ENCODE data around the gene TRIAP1.

TRIAP1 gene

GRCh38 chr12:120444676-120445075, 1.5 kb downstream of the TRIAP1 start:
- no peak overlapping the region for H3K4me3 ChIP-seq (ENCODE audit: control insufficient read depth, low read depth, low read length)
- DNase-seq (ENCODE audit: low read depth), result no peak
- TF ChIP-seq, protein P1, sequence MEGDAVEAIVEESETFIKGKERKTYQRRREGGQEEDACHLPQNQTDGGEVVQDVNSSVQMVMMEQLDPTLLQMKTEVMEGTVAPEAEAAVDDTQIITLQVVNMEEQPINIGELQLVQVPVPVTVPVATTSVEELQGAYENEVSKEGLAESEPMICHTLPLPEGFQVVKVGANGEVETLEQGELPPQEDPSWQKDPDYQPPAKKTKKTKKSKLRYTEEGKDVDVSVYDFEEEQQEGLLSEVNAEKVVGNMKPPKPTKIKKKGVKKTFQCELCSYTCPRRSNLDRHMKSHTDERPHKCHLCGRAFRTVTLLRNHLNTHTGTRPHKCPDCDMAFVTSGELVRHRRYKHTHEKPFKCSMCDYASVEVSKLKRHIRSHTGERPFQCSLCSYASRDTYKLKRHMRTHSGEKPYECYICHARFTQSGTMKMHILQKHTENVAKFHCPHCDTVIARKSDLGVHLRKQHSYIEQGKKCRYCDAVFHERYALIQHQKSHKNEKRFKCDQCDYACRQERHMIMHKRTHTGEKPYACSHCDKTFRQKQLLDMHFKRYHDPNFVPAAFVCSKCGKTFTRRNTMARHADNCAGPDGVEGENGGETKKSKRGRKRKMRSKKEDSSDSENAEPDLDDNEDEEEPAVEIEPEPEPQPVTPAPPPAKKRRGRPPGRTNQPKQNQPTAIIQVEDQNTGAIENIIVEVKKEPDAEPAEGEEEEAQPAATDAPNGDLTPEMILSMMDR (conservative IDR thresholded peaks at IDR 0.05; ENCODE audit: control insufficient read depth, insufficient read depth, low read depth, low read length), result no peak

DNA sequence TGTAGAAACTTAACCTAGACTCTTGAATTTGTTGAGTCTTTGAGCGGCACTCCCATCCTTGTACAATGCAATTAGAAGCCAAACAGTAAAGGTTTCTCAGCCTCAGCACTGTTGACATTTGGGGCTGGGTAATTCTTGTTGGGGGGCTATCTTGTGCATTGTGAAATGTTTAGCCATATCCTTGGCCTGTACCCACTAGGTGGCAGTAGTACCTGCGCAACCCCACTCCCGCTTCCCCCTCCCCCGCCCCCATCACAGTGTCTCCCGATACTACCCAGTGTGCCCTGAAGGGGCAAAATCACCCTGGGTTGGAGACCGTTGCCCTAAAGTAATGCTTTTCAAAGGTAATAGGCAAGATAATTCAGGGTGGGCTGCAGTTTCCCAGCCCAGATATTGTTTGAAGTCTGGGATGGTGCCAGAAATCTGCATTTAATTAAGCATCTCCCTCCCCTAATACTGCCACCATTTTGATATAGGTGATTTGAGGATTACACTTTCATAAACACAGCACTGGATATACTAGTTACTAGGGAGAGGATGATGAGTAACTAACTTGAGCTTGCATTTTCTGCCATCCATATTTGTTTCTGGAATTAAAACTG, 6.4 kb downstream of the TRIAP1 start:
- DNase-seq (ENCODE audit: low read depth), result peak; percentile 61
- TF ChIP-seq, protein P1 (conservative IDR thresholded peaks at IDR 0.05; ENCODE audit: control insufficient read depth, insufficient read depth, low read depth, low read length), result peak; percentile 54
- H3K4me3 ChIP-seq (ENCODE audit: control insufficient read depth, low read depth, low read length), result no peak overlapping the region

DNA sequence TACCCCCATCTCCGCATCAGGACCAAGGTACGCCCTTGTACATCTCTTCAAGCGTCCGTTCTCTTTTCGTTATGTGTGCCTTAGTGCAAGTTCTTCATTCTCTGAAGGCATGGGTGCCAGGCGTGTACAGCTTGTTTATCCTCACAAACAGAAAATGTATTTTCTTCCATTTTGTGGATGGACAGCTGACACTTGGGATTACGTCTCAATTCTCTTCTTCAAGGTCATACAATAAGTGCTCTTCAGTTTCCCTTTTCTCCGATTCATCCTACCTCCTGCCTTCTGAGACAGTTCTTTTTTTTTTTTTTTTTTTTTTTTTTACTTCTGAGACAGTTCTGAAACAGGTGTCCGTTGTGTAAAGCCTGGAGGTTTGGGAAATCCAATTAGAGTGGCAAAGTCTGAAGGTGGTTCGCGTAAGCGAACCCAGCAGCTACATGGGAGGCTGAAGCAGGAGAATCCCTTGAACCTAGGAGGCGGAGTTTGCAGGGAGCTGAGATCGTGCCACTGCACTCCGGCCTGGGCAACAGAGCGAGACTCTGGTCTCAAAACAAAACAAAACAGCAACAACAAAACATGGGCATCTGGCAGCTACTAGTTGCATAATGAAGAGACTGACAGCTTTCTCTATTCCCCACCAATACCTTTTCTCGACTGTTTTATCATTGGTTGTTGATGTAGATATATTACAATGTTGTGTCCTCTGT, 7.5 kb downstream of the TRIAP1 start:
- DNase-seq (ENCODE audit: low read depth), result no peak
- TF ChIP-seq, protein P1 (conservative IDR thresholded peaks at IDR 0.05; ENCODE audit: control insufficient read depth, insufficient read depth, low read depth, low read length), result no peak
- H3K4me3 ChIP-seq (ENCODE audit: control insufficient read depth, low read depth, low read length), result peak overlapping the region; percentile 91

DNA sequence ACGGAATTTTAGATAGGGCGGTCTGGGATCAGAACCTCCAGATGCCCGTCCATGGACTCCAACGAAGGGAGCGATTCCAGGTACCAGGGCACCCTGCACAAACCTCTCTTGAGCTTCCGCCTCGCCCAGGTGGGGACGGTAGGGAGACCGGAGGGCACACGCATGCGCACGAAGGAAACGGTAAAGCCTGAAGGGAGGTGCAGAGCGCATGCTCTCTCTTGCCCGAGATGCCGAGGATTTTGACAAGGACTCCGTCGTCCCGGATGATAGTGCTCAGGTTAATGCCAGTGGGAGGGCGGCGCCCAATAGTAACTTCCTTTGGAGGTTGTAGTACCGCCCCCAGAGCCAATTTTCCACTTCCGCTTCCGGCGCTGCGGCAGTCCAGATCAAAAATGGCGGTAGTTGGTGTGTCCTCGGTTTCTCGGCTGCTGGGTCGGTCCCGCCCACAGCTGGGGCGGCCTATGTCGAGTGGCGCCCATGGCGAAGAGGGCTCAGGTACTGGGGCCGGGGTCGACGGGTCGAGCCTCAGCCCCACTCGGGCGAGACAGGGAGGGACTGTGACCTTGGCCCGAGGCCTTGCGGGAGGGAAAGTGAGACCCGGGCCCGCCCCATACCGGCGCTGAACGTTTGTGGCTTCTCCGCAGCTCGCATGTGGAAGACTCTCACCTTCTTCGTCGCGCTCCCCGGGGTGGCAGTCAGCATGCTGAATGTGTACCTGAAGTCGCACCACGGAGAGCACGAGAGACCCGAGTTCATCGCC, 8.3 kb downstream of the TRIAP1 start, which contains the start of gene COX6A1:
Gene COX6A1, plus strand, starts transcription at position 379 of the 760 bp plus-strand sequence. Its CDS starts 14 bp downstream, at position 393.
- H3K4me3 ChIP-seq (ENCODE audit: control insufficient read depth, low read depth, low read length), result peak within 1 kb of the TSS; percentile 91
- DNase-seq (ENCODE audit: low read depth), result peak; percentile 95
- TF ChIP-seq, protein P1 (conservative IDR thresholded peaks at IDR 0.05; ENCODE audit: control insufficient read depth, insufficient read depth, low read depth, low read length), result no peak

DNA sequence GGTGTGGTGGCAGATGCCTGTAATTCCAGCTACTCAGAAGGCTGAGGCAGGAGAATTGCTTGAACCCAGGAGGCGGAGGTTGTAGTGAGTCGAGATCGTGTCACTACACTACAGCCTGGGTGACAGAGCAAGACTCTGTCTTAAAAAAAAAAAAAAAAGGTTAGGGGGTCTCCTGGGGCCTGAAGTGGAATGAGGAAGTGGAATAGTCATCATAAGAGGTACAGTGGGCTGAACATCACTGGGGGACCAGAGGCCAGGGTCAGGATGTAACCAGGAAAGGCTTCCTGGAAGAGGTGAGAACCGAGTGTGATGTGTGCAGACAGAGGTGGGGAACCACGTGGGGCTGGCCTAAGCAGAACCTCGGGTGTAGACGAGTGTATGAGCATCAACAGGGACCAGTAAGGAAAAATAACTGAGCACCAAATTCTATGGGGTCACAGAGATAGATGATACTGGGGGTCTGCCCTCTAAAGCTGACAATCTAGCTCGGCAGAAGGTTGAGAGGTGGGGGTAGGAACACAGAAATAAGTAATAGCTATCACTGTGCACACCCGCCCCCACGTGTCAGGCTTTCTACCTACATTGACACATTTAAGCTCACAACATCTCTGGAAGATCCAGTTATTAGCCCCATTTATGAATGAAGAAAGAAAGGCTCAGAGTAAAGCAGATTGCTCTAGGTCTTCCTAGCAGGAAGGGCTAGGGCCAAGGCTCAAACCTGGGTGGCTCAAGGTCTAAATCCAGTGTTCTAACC, 13.2 kb downstream of the TRIAP1 start:
- no peak overlapping the region for H3K4me3 ChIP-seq (ENCODE audit: control insufficient read depth, low read depth, low read length)
- no peak for DNase-seq (ENCODE audit: low read depth)
- TF ChIP-seq, protein P1 (conservative IDR thresholded peaks at IDR 0.05; ENCODE audit: control insufficient read depth, insufficient read depth, low read depth, low read length), result no peak

DNA sequence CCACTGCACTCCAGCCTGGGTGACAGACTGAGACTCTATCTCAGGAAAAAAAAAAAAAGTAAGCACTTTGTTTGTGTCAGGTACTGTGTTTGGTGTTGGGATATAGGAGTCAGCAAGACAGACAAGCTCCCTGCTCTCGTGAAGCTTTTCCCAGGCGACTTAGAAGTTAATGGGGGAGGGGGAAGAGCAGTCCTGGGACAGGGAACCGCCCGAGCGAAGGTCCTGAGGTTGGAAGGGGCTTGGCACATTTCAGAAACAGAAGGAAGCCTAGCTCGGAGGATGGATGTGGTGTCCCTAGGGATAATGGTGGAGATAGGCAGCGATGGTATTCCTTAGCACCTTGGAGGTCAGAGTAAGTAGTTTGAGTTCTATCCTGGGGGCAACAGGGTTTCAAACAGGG, 16.8 kb downstream of the TRIAP1 start:
- no peak overlapping the region for H3K4me3 ChIP-seq (ENCODE audit: control insufficient read depth, low read depth, low read length)
- TF ChIP-seq, protein P1 (conservative IDR thresholded peaks at IDR 0.05; ENCODE audit: control insufficient read depth, insufficient read depth, low read depth, low read length), result no peak
- no peak for DNase-seq (ENCODE audit: low read depth)
